ENCODE measurements around the gene RNF213. TPM values are rescaled to one million over a fixed set of nuclear protein-coding genes. Genes with fewer than 3 reads are reported as not detected.

Gene RNF213
- total and polyA plus RNA-seq, 8 donors, result 21.9 to 94.7 (median 37.8) TPM

- no peak overlapping the region for H3K4me3 ChIP-seq
- no peak for ATAC-seq
- intact Hi-C loops (cut with DNase I), result no loop called here
- TF ChIP-seq CTCF (IDR thresholded peaks at IDR 0.05), result no peak
- H3K9me3 ChIP-seq, result no peaks in the 10 kb centered on the region
- H3K36me3 ChIP-seq, result peaks cover 0 to 22% (median 10%) of the 10 kb centered on the region in 3 donors
- H3K27ac ChIP-seq, result no peak overlapping the region
- WGBS, 2 donors, result 93 to 94% methylated on average over 45 to 48 of the region's 48 CpGs
- peak in 2 of 6 donors; percentile 13 to 67 for DNase-seq
- FAIRE-seq, result no peak
- H3K27me3 ChIP-seq, result no peaks in the 10 kb centered on the region
- no peaks in the 10 kb centered on the region for H3K4me1 ChIP-seq
Observed at GRCh38 chr17:80214012-80214877, 46.4 kb upstream of the RNF213 start.

DNA sequence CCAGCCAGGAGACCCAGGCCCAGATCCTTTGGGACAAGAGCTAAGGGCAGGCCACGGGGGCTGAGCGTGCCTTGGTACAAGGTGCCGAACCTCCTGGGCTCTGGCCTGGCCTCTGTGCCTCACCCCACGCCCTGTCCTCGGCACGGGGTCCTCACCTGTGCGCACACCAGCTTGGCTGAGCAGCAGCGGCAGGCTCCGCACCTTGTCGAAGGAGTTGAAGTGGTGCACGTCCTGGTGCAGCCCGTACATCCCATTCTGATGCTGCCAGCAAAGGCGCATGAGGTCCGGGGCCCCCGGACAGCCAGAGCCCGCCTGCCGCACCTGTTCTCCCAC lies 45.8 kb upstream of the RNF213 start:
- no peak for TF ChIP-seq CTCF (IDR thresholded peaks at IDR 0.05)
- Histone ChIP-seq H3K27ac (no peak overlapping the region), H3K36me3 (peaks cover 0 to 18% (median 10%) of the 10 kb centered on the region in 3 donors), H3K4me3 (no peak overlapping the region), H3K9me3 (no peaks in the 10 kb centered on the region), H3K27me3 (no peaks in the 10 kb centered on the region), H3K4me1 (no peaks in the 10 kb centered on the region)
- FAIRE-seq, result no peak
- 91 to 92% methylated on average over 17 of the region's 17 CpGs for WGBS, 2 donors
- DNase-seq, result peak in 2 of 6 donors; percentile 14 to 56
- ATAC-seq, result no peak
- intact Hi-C loops (cut with DNase I), result no loop called here

- 96 to 97% methylated on average over 40 of the region's 40 CpGs for WGBS, 2 donors
- FAIRE-seq (no peak), ATAC-seq (no peak), DNase-seq (peak in 1 of 6 donors; percentile 43)
- TF ChIP-seq CTCF (IDR thresholded peaks at IDR 0.05), result no peak
- H3K4me1 ChIP-seq, result peaks cover 0 to 2% (median 0%) of the 10 kb centered on the region in 3 donors
- no peak overlapping the region for H3K4me3 ChIP-seq
- intact Hi-C loops (cut with DNase I), result no loop called here
- no peak overlapping the region for H3K27ac ChIP-seq
- no peaks in the 10 kb centered on the region for H3K9me3 ChIP-seq
- H3K27me3 ChIP-seq, result no peaks in the 10 kb centered on the region
- H3K36me3 ChIP-seq, result peaks cover 0 to 6% (median 4%) of the 10 kb centered on the region in 3 donors
Observed at GRCh38 chr17:80216473-80217456, 43.9 kb upstream of the RNF213 start.

DNA sequence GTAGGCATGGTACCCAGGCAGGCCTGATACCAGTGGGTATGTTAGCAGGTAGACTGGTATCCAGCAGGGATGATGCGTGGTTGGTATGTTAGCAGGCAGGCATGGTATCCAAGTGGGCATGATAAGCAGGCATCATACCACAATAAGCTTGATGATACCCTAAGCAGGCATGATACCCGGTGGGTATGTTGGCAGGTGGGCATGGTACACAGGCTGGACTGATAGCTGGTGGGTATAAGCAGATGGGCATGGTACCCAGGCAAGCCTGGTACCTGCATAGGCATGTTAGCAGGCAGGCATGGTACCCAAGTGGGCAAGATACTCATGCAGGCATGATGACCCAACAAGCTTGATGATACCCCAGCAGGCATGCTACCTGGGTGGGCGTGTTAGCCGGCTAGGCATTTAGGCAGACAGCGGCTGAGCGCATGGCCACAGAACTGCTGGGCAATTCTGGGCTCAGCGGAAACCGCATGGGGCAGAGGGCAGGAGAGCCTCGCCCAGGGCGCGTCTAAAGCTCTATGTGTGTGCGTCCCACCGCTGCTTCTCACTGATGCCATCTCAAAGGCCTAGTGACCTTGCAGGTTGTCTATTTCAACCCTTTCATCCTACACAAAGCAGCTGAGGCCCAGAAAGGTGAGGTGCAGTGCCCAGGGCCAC lies 42.8 kb upstream of the RNF213 start:
- no peaks in the 10 kb centered on the region for H3K27me3 ChIP-seq
- H3K9me3 ChIP-seq, result no peaks in the 10 kb centered on the region
- peaks cover 0 to 2% (median 0%) of the 10 kb centered on the region in 3 donors for H3K4me1 ChIP-seq
- no peak overlapping the region for H3K27ac ChIP-seq
- no peak for ATAC-seq
- H3K36me3 ChIP-seq, result no peaks in the 10 kb centered on the region
- peak in 1 of 6 donors; percentile 35 for DNase-seq
- no peak for FAIRE-seq
- intact Hi-C loops (cut with DNase I), result no loop called here
- WGBS, 2 donors, result 96 to 98% methylated on average over 13 of the region's 13 CpGs
- TF ChIP-seq CTCF (IDR thresholded peaks at IDR 0.05), result no peak
- H3K4me3 ChIP-seq, result no peak overlapping the region
